WERI-Rb-1 (cell line): ENCODE measurements around the gene CASP9.
"Not testable (repeated sequence)": the region's sequence is repeated elsewhere in the genome, so short reads cannot be mapped to it uniquely, and the experiment has no call there.

ENCODE experiments used
- DNase-seq: peaks from one replicate; pipeline ENCODE4 v3.0.0-alpha.2; 2020
- H3K27ac ChIP-seq: fragments of 250-450 bp; sonication (Bioruptor Pico); 2 replicates; pipeline ENCODE4 v1.5.1; 2020; ENCODE audit warnings: mild to moderate bottlenecking, moderate library complexity
- H3K27me3 ChIP-seq: fragments of 250-450 bp; sonication (Bioruptor Pico); 2 replicates; pipeline ENCODE4 v1.5.1; 2021; ENCODE audit warnings: mild to moderate bottlenecking, low read depth, moderate library complexity; ENCODE audit not compliant: insufficient read depth, severe bottlenecking
- H3K36me3 ChIP-seq: fragments of 250-450 bp; sonication (Bioruptor Pico); 2 replicates; pipeline ENCODE4 v1.5.1; 2020; ENCODE audit warnings: mild to moderate bottlenecking, moderate library complexity
- H3K4me3 ChIP-seq: 2 replicates; pipeline ENCODE4 v1.5.1; 2011; ENCODE audit warnings: low read depth, mild to moderate bottlenecking, control low read depth, low read length
- H3K9me3 ChIP-seq: fragments of 250-450 bp; sonication (Bioruptor Pico); 2 replicates; pipeline ENCODE4 v1.5.1; 2021; ENCODE audit warnings: mild to moderate bottlenecking, moderate library complexity; ENCODE audit not compliant: severe bottlenecking
- TF ChIP-seq, protein P1 (sequence below): IDR thresholded peaks from 2 replicates; pipeline ENCODE4 v1.5.1; 2011; ENCODE audit warnings: low read depth, mild to moderate bottlenecking, control low read depth, inconsistent platforms, low read length

The CASP9 gene

GRCh38 chr1:15519625-15520024 is 4.4 kb downstream of the CASP9 start:
- H3K27ac ChIP-seq: no peak overlapping the region
- TF ChIP-seq, protein P1, sequence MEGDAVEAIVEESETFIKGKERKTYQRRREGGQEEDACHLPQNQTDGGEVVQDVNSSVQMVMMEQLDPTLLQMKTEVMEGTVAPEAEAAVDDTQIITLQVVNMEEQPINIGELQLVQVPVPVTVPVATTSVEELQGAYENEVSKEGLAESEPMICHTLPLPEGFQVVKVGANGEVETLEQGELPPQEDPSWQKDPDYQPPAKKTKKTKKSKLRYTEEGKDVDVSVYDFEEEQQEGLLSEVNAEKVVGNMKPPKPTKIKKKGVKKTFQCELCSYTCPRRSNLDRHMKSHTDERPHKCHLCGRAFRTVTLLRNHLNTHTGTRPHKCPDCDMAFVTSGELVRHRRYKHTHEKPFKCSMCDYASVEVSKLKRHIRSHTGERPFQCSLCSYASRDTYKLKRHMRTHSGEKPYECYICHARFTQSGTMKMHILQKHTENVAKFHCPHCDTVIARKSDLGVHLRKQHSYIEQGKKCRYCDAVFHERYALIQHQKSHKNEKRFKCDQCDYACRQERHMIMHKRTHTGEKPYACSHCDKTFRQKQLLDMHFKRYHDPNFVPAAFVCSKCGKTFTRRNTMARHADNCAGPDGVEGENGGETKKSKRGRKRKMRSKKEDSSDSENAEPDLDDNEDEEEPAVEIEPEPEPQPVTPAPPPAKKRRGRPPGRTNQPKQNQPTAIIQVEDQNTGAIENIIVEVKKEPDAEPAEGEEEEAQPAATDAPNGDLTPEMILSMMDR: no peak
- H3K4me3 ChIP-seq: no peak overlapping the region

GRCh38 chr1:15515022-15515663 is 8.9 kb downstream of the CASP9 start:
- TF ChIP-seq, protein P1: no peak
- no peak for DNase-seq
- H3K36me3 ChIP-seq: peaks cover 10% of the 10 kb centered on the region; the same call in 1 of the 2 replicates

More at GRCh38 chr1:15519625-15520024, 4.4 kb downstream of the CASP9 start:
- no peak for DNase-seq
- no peaks in the 10 kb centered on the region for H3K9me3 ChIP-seq
- H3K36me3 ChIP-seq: peaks cover 10% of the 10 kb centered on the region; the same call in 1 of the 2 replicates
- no peaks in the 10 kb centered on the region for H3K27me3 ChIP-seq

GRCh38 chr1:15514557-15514956 is 9.5 kb downstream of the CASP9 start:
- H3K4me3 ChIP-seq, H3K27ac ChIP-seq: not testable (repeated sequence)

More at GRCh38 chr1:15515022-15515663, 8.9 kb downstream of the CASP9 start:
- no peak overlapping the region for H3K27ac ChIP-seq
- H3K27me3 ChIP-seq: no peaks in the 10 kb centered on the region
- no peaks in the 10 kb centered on the region for H3K9me3 ChIP-seq
- H3K4me3 ChIP-seq: no peak overlapping the region

DNA sequence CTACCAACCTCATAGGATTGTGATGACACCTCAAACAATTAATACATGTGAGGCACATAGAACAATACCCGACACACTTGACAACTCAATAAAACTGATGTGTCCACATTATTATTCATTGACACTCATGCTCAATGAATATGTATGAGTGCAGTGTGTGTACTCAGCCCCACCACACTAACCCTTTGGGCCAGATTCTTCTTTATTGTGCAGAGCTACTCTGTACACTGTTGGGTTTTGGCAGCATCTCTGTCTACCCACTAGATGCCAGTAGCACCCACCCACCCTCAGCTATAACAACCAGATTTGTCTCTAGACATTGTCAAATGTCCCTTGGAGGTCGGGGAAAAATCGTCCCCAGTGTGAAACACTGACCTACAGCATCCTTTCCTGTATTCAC is 10.1 kb downstream of the CASP9 start:
- TF ChIP-seq, protein P1: no peak
- H3K36me3 ChIP-seq: peaks cover 10% of the 10 kb centered on the region; the same call in 1 of the 2 replicates
- H3K4me3 ChIP-seq: no peak overlapping the region
- H3K9me3 ChIP-seq: no peaks in the 10 kb centered on the region
- DNase-seq: no peak
- H3K27me3 ChIP-seq: no peaks in the 10 kb centered on the region
- H3K27ac ChIP-seq: no peak overlapping the region

More at GRCh38 chr1:15514557-15514956, 9.5 kb downstream of the CASP9 start:
- H3K36me3 ChIP-seq, H3K9me3 ChIP-seq, DNase-seq, H3K27me3 ChIP-seq: not testable (repeated sequence)

GRCh38 chr1:15513192-15513591 is 10.8 kb downstream of the CASP9 start:
- DNase-seq: no peak
- Histone ChIP-seq H3K27me3 (no peaks in the 10 kb centered on the region), H3K4me3 (no peak overlapping the region), H3K36me3 (peaks cover 11% of the 10 kb centered on the region; the same call in 1 of the 2 replicates), H3K9me3 (no peaks in the 10 kb centered on the region), H3K27ac (no peak overlapping the region)
- TF ChIP-seq, protein P1: no peak

DNA sequence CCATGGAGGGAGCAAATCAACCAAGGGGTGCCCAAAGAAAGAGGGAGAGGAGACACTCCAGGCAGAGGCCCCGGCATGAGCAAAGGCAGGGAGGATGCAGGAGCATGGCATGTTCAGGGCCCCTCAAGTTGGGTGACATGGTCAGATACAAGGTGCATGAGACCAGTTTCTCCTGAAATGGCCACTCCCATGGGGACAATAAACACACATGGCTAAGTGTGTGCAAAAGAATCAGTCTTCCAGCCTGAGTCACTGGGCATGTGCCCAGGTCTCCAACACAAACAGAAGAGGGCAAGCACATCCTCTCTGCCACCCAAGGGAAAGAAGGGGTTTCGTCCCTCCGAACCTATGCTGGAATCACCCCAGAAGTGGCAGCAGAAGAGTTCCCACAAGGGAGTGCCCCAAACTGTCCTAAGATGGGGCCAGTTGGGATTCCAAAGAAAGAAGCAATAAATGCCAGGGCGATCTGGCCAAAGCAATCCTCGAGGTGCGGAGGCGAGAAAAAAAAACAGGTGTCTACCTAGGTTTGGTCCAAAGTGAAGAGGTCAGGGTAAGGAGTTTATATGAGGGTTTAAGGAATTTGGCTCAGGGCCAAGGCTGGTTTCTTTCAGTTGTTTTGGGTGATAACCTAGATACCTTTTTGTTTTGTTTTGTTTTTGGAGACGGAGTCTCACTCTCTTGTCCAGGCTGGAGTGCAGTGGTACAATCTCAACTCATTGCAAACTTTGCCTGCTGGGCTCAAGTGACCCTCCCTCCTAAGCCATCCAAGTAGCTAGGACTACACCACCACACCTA is 13.2 kb downstream of the CASP9 start:
- DNase-seq: no peak
- Histone ChIP-seq H3K36me3 (peaks cover 3% of the 10 kb centered on the region; the same call in 1 of the 2 replicates), H3K9me3 (no peaks in the 10 kb centered on the region), H3K27ac (no peak overlapping the region), H3K27me3 (no peaks in the 10 kb centered on the region), H3K4me3 (no peak overlapping the region)
- TF ChIP-seq, protein P1: no peak
